ENCODE measurements around the gene MYL10.
A peak's percentile ranks its signal among the peaks of the same experiment; 100 is the strongest.

DNA sequence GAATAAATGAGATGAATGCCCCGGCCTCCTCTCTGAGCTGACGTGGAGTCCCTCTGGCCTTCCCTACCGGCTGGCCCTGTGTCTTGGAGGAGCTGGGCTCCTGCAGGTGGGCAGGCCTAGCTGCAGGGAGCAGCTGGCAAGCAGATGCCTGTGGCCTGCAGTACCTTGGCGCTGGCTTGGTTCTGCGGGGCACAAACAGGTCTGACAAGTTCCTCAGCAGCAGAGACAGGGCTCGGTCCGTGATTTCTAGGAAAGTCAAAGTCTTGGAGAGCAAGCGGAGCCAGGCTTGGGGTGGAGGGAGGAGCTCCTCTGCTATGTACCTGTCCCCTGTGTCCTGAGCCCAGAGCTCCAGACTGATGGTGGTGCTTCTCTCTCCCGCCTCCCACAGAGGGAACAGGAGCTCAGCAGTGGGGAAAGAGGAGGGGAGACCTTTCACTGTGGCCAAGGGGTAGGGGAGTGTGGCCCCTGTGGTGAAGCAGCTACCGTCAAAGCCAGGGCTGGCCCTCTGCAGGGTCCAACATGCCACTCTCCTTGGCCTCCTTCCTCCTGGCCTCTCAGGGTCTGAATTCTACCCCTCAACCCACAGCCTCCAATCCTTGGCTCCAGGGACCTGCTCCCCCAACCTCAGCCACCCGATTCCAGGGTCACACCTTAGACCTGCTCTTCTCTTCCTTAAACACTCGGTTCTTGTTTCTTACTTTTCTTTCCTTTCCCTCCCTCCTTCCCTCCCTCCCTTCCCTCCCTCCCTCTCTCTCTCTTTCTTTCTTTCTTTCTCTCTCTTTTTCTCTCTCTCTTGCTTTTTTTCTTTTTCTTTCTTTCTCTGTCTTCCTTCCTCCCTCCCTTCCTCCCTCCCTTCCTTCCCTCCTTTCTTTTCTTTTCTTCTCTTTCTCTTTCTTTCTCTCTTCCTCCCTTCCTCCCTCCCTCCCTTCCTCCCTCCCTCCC lies 20.1 kb downstream of the MYL10 start:
- no peak for TF ChIP-seq POLR2A (IDR thresholded peaks at IDR 0.05; ENCODE audit: control extremely low read depth in 1 of 2, low read depth in 2 of 2, low read length in 2 of 2)
- TF ChIP-seq TCF12 (IDR thresholded peaks at IDR 0.05; ENCODE audit: low read depth, low read length): 0 out of 2 replicates have a peak, but pooled peaks have one; percentile 52
- TF ChIP-seq YY1 (IDR thresholded peaks at IDR 0.05; ENCODE audit: low read depth, low read length): 0 out of 2 replicates have a peak, but pooled peaks have one; percentile 51
- TF ChIP-seq SAP30 (IDR thresholded peaks at IDR 0.05; ENCODE audit: insufficient read depth, insufficient replicate concordance, low read length): no peak
- no peak for TF ChIP-seq ATF2 (IDR thresholded peaks at IDR 0.05; ENCODE audit: low read length)
- TF ChIP-seq TEAD4 (IDR thresholded peaks at IDR 0.05; ENCODE audit: low read depth, low read length): no peak
- TF ChIP-seq, protein P1, sequence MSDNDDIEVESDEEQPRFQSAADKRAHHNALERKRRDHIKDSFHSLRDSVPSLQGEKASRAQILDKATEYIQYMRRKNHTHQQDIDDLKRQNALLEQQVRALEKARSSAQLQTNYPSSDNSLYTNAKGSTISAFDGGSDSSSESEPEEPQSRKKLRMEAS (IDR thresholded peaks at IDR 0.05): no peak
- no peak for TF ChIP-seq JUN (IDR thresholded peaks at IDR 0.05; ENCODE audit: low read depth, low read length)
- no peak for TF ChIP-seq EP300 (IDR thresholded peaks at IDR 0.05; ENCODE audit: borderline replicate concordance in 1 of 2, low read depth in 2 of 2, low read length in 2 of 2)
